Common myeloid progenitor, CD34-positive (primary cell): ENCODE data around the gene ANKRD11.
A peak's percentile ranks its signal among the peaks of the same experiment; 100 is the strongest.

Experiments used
- CTCF ChIA-PET: fragments of 350-600 bp; sonication (Branson Sonifier 250); formaldehyde crosslinking; loops from one replicate; lab custom pipeline; 2021; ENCODE audit warnings: antibody characterized with exemption; lab: Charles Lee
- POLR2A ChIA-PET: fragments of 350-600 bp; sonication (Branson Sonifier 250); formaldehyde crosslinking; loops from one replicate; lab custom pipeline; 2021; ENCODE audit warnings: antibody characterized with exemption; lab: Charles Lee
- DNase-seq, 3 donors: peaks; one replicate each; pipeline versions ENCODE4 v3.0.0 to v3.0.0-alpha.2; 2013
- H3K27ac ChIP-seq, 2 experiments: 1 replicate in 1 of 2; 2 replicates in 1 of 2; pipeline ENCODE4 v1.7.0; 2013; ENCODE audit warnings: inconsistent platforms in 2 of 2, low read length in 2 of 2, mild to moderate bottlenecking in 2 of 2, low read depth in 1 of 2, moderate library complexity in 1 of 2; ENCODE audit not compliant: severe bottlenecking in 2 of 2, insufficient read depth in 1 of 2, poor library complexity in 1 of 2
- H3K27me3 ChIP-seq, 5 experiments: replicated peaks in 2 of 5; 1 replicate in 3 of 5; 2 replicates in 2 of 5; pipeline versions ENCODE4 v1.6.1 to v1.7.0; 2013; ENCODE audit warnings: low read length in 4 of 5, mild to moderate bottlenecking in 2 of 5, moderate library complexity in 2 of 5, inconsistent platforms in 1 of 5; ENCODE audit not compliant: insufficient read depth in 5 of 5, control insufficient read depth in 4 of 5
- H3K36me3 ChIP-seq, 4 experiments: 1 replicate in 2 of 4; 2 replicates in 2 of 4; pipeline versions ENCODE4 v1.6.1 to v1.7.0; 2013; ENCODE audit warnings: low read length in 3 of 4, control low read depth in 1 of 4, mild to moderate bottlenecking in 1 of 4; ENCODE audit not compliant: control insufficient read depth in 4 of 4, insufficient read depth in 4 of 4
- H3K4me1 ChIP-seq, 4 experiments: 1 replicate in 3 of 4; 2 replicates in 1 of 4; pipeline versions ENCODE4 v1.6.1 to v1.7.1; 2013; ENCODE audit warnings: low read length in 3 of 4, mild to moderate bottlenecking in 3 of 4, control low read depth in 1 of 4, inconsistent platforms in 1 of 4, moderate library complexity in 1 of 4; ENCODE audit not compliant: control insufficient read depth in 4 of 4, insufficient read depth in 4 of 4; ENCODE audit errors: control extremely low read depth in 1 of 4
- H3K4me3 ChIP-seq, 7 experiments: 1 replicate in 4 of 7; 2 replicates in 3 of 7; pipeline versions ENCODE4 v1.5.1 to v1.7.0; 2013; ENCODE audit warnings: mild to moderate bottlenecking in 7 of 7, low read length in 6 of 7, moderate library complexity in 6 of 7, inconsistent platforms in 2 of 7, low read depth in 2 of 7, control low read depth in 1 of 7; ENCODE audit not compliant: insufficient read depth in 4 of 7, control insufficient read depth in 1 of 7; ENCODE audit errors: extremely low read depth in 1 of 7
- H3K9me3 ChIP-seq, 5 experiments: 1 replicate in 4 of 5; 2 replicates in 1 of 5; pipeline versions ENCODE4 v1.6.1 to v1.7.1; 2013; ENCODE audit warnings: low read length in 4 of 5, mild to moderate bottlenecking in 2 of 5, inconsistent platforms in 1 of 5, low read depth in 1 of 5, moderate library complexity in 1 of 5; ENCODE audit not compliant: control insufficient read depth in 4 of 5, insufficient read depth in 2 of 5; ENCODE audit errors: control extremely low read depth in 1 of 5
- WGBS: methylation state at CpG from one replicate; pipeline ENCODE4 v1.1.5; 2013; ENCODE audit not compliant: insufficient coverage; 5-methylcytosine and 5-hydroxymethylcytosine counted together

ANKRD11 gene

DNA sequence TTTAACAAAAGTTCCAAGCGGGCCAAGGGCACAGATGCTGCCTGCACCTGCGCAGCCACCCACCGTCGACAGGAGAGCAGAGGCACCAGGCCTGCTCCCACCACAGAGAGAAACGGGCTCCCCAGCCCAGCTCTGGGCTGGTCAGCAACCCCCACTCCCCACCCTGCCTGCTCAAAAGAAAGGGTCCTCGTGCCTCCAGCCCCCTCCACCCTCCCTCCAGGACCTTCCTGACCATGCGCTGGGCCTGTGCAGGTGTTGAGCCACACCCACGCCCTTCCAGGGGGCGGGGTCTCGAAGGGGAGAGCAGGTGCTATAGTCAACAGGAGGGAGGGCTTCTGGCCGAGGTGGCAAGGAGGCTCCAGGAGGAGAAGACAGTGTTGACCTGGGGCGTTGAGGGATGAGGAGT is 247.6 kb downstream of the ANKRD11 start:
- ChIA-PET CTCF (no interaction called here), POLR2A (no interaction called here)

DNA sequence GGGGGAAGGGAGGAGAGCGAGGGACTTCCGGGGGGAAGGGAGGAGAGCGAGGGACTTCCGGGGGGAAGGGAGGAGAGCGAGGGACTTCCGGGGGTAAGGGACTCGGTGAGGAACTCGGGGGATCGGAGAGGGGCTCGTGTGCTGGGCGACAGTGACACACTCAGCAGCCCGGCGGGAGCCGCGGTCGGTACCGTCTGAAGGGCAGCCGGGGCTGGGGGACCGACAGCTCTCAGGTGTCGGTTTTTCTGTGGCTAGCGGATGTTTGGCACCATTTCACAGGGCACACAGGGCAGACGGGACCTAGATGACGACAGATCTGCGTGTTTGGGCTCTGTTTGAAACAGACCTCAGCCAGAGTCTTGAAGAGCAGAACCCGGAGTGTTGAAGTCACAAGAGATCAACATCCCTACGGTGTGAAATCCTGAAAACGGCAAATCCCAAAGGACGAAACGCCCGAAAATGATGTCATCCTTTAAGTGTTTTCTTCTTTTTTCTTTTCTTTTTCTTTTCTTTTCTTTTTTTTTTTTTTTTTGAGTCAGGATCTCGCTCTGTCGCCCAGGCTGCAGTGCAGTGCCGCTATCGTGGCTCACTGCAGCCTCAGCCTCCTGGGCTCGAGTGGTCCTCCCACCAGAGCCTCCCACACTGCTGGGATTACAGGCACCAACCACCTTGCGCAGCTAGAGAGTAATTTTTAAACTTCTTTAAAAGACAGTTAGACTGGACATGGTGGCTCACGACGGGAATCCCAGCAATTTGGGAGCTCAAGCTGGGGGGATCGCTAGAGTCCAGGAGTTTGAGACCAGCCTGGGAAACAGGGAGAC is 249.0 kb downstream of the ANKRD11 start:
- CTCF ChIA-PET: interaction anchor here (1.1 to 2.4 kb wide), 3 partner anchors 23 to 47 kb away, joined by 4 to 7 read pairs (median 4); no protein-coding TSS in a partner anchor

More for the DNA sequence above, 247.6 kb downstream of the ANKRD11 start:
- 63% methylated on average over 9 of the region's 12 CpGs for WGBS
- Histone ChIP-seq H3K36me3 (no peaks in the 10 kb centered on the region), H3K27ac (no peak overlapping the region), H3K9me3 (no peaks in the 10 kb centered on the region), H3K4me1 (peaks cover 0 to 23% (median 21%) of the 10 kb centered on the region in 4 experiments), H3K27me3 (peaks cover 0 to 4% (median 0%) of the 10 kb centered on the region in 5 experiments), H3K4me3 (no peak overlapping the region)
- no peak for DNase-seq

DNA sequence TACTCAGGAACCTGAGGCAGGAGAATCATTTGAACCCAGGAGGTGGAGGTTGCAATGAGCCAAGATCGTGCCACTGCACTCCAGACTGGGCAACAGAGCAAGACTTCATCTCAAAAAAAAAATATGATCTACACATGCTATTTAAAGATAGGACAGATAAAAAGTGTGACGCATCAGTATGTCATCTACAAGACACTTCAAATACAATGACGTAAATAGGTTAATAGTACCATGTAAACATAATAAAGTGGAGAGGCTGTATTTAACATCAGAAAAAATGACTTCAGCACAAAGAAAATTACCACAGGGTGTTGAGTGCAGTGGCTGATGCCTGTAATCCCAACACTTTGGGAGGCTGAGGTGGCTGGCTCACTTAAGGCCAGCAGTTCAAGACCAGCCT is 252.6 kb downstream of the ANKRD11 start:
- WGBS: 100% methylated on average over 1 of the region's 3 CpGs
- no peaks in the 10 kb centered on the region for H3K27me3 ChIP-seq
- H3K36me3 ChIP-seq: peaks cover under 1 to 16% (median 12%) of the 10 kb centered on the region in 4 experiments
- no peak overlapping the region for H3K27ac ChIP-seq
- ChIA-PET POLR2A (no interaction called here), CTCF (interaction anchor here (1.7 kb wide), 1 partner anchor 54 kb away, joined by 5 read pairs; no protein-coding TSS in a partner anchor)
- peaks cover 0 to 4% (median 0%) of the 10 kb centered on the region in 5 experiments for H3K9me3 ChIP-seq
- H3K4me1 ChIP-seq: peaks cover 0 to 18% (median 14%) of the 10 kb centered on the region in 4 experiments
- no peak for DNase-seq
- no peak overlapping the region for H3K4me3 ChIP-seq

More for the DNA sequence above, 249.0 kb downstream of the ANKRD11 start:
- peak overlapping the region; percentile 46 to 89 for H3K27ac ChIP-seq
- peak overlapping the region; percentile 43 to 82 (median 70) for H3K4me3 ChIP-seq
- WGBS: 12% methylated on average over 32 of the region's 39 CpGs
- peak; percentile 90 to 96 (median 94) for DNase-seq
- H3K4me1 ChIP-seq: peaks cover 0 to 18% (median 14%) of the 10 kb centered on the region in 4 experiments
- H3K27me3 ChIP-seq: peaks cover 0 to 4% (median 0%) of the 10 kb centered on the region in 5 experiments
- POLR2A ChIA-PET: interaction anchor here (0.5 to 0.6 kb wide), 3 partner anchors 16 to 497 kb away, joined by 3 to 4 read pairs (median 4); no protein-coding TSS in a partner anchor
- no peaks in the 10 kb centered on the region for H3K9me3 ChIP-seq
- no peaks in the 10 kb centered on the region for H3K36me3 ChIP-seq

- Histone ChIP-seq H3K4me3 (no peak overlapping the region), H3K36me3 (peaks cover 9 to 48% (median 36%) of the 10 kb centered on the region in 4 experiments), H3K27ac (no peak overlapping the region), H3K4me1 (no peaks in the 10 kb centered on the region), H3K9me3 (peaks cover 0 to 11% (median 3%) of the 10 kb centered on the region in 5 experiments), H3K27me3 (no peaks in the 10 kb centered on the region)
- ChIA-PET POLR2A (no interaction called here), CTCF (no interaction called here)
- WGBS: 96% methylated on average over 7 of the region's 16 CpGs
- no peak for DNase-seq
Measured at GRCh38 chr16:89233678-89234490, 256.5 kb downstream of the ANKRD11 start.

DNA sequence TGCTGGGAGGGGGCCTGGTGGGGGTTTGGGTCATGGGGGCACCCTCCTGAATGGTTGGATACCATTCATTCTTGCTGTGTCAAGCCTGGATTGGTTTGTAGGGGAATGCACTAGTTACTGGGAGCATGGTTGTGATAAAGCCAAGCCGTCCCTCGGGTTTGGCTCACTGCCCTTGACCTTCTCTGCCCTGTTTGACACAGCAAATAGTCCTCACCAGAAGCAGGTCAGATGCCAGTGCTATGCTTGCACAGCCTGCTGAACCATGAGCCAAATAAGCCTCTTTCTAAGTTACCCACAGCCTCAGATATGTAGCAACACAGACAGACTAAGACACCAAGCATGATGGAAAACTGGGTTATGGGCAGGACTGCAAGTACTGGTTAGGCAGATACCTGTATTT is 258.3 kb downstream of the ANKRD11 start:
- Histone ChIP-seq H3K9me3 (peaks cover 8 to 28% (median 10%) of the 10 kb centered on the region in 5 experiments), H3K4me3 (no peak overlapping the region), H3K36me3 (peaks cover 27 to 65% (median 52%) of the 10 kb centered on the region in 4 experiments), H3K27me3 (no peaks in the 10 kb centered on the region), H3K4me1 (no peaks in the 10 kb centered on the region), H3K27ac (no peak overlapping the region)
- POLR2A ChIA-PET: no interaction called here
- no peak for DNase-seq
- CTCF ChIA-PET: no interaction called here
- 80% methylated on average over 1 of the region's 2 CpGs for WGBS

GRCh38 chr16:89230255-89230654 is 260.1 kb downstream of the ANKRD11 start:
- H3K9me3 ChIP-seq: peaks cover 8 to 38% (median 13%) of the 10 kb centered on the region in 5 experiments

More at GRCh38 chr16:89230255-89230654, 260.1 kb downstream of the ANKRD11 start:
- no peak overlapping the region for H3K27ac ChIP-seq
- DNase-seq: no peak
- POLR2A ChIA-PET: interaction anchor here (0.6 kb wide), 1 partner anchor 409 kb away, joined by 3 read pairs; no protein-coding TSS in a partner anchor
- CTCF ChIA-PET: interaction anchor here (1.6 kb wide), 1 partner anchor 10 kb away, joined by 7 read pairs; no protein-coding TSS in a partner anchor
- WGBS: 93% methylated on average over 14 of the region's 14 CpGs
- H3K4me1 ChIP-seq: no peaks in the 10 kb centered on the region
- H3K4me3 ChIP-seq: no peak overlapping the region
- no peaks in the 10 kb centered on the region for H3K27me3 ChIP-seq
- peaks cover 37 to 80% (median 65%) of the 10 kb centered on the region in 4 experiments for H3K36me3 ChIP-seq
